ENCODE data around the gene ELOVL7. TPM values are rescaled to one million over a fixed set of nuclear protein-coding genes. Genes with fewer than 3 reads are reported as not detected.

The ELOVL7 gene
- total RNA-seq, 1 experiment from 2014 or later = 2.9 TPM

DNA sequence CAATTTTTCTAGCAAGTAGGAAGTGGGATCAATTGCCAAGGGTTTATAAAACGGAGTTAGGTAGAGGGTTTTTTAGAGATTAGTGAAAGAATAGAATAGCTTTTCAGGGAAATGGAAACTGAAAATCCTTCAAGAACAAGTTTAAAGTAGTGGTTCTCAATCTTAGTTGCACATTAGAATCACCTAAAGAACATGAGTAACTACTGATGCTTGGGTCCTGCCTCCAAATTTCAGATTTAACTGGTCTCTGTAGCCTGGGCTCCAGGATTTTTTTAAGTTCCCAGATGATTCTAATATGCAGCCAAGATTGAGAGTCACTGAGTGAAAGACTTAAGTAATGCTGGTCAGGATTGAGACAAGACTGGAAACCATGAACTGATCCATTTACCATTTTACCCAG, 20.5 kb downstream of the ELOVL7 start:
- intact Hi-C loops (cut with micrococcal nuclease; ENCODE audit: unreplicated experiment) (no loop called here), in situ Hi-C loops (cut with HindIII; ENCODE audit: low pct_unique_long_range_greater_than_20kb, low sequenced_read_pairs) (no loop called here)
- DNase-seq (ENCODE audit: low read depth, low spot score) = no peak
- no peaks in the 10 kb centered on the region for H3K27me3 ChIP-seq (ENCODE audit: control insufficient read depth, insufficient read depth, low read length)
- H3K4me1 ChIP-seq (ENCODE audit: control insufficient read depth, insufficient read depth, low read length) = no peaks in the 10 kb centered on the region
- CTCF ChIA-PET = no interaction called here
- no peaks in the 10 kb centered on the region for H3K36me3 ChIP-seq (ENCODE audit: control insufficient read depth, insufficient read depth, low read length)
- POLR2A ChIA-PET = no interaction called here
- no TSS peak for BruUV-seq (replicated peaks)
- H3K4me3 ChIP-seq (ENCODE audit: low read depth in 2 of 2, low read length in 2 of 2) = no peak overlapping the region
- TF ChIP-seq TCF7L2 (IDR thresholded peaks at IDR 0.05; ENCODE audit: low read depth, low read length) (no peak), POLR2AphosphoS5 (IDR thresholded peaks at IDR 0.05; ENCODE audit: low read depth, low read length) (no peak), SIN3A (IDR thresholded peaks at IDR 0.05; ENCODE audit: borderline replicate concordance, insufficient read depth, low read depth, low read length) (no peak)
- TF ChIP-seq, protein P1, sequence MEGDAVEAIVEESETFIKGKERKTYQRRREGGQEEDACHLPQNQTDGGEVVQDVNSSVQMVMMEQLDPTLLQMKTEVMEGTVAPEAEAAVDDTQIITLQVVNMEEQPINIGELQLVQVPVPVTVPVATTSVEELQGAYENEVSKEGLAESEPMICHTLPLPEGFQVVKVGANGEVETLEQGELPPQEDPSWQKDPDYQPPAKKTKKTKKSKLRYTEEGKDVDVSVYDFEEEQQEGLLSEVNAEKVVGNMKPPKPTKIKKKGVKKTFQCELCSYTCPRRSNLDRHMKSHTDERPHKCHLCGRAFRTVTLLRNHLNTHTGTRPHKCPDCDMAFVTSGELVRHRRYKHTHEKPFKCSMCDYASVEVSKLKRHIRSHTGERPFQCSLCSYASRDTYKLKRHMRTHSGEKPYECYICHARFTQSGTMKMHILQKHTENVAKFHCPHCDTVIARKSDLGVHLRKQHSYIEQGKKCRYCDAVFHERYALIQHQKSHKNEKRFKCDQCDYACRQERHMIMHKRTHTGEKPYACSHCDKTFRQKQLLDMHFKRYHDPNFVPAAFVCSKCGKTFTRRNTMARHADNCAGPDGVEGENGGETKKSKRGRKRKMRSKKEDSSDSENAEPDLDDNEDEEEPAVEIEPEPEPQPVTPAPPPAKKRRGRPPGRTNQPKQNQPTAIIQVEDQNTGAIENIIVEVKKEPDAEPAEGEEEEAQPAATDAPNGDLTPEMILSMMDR (IDR thresholded peaks at IDR 0.05) = no peak
- TF ChIP-seq, protein P2, sequence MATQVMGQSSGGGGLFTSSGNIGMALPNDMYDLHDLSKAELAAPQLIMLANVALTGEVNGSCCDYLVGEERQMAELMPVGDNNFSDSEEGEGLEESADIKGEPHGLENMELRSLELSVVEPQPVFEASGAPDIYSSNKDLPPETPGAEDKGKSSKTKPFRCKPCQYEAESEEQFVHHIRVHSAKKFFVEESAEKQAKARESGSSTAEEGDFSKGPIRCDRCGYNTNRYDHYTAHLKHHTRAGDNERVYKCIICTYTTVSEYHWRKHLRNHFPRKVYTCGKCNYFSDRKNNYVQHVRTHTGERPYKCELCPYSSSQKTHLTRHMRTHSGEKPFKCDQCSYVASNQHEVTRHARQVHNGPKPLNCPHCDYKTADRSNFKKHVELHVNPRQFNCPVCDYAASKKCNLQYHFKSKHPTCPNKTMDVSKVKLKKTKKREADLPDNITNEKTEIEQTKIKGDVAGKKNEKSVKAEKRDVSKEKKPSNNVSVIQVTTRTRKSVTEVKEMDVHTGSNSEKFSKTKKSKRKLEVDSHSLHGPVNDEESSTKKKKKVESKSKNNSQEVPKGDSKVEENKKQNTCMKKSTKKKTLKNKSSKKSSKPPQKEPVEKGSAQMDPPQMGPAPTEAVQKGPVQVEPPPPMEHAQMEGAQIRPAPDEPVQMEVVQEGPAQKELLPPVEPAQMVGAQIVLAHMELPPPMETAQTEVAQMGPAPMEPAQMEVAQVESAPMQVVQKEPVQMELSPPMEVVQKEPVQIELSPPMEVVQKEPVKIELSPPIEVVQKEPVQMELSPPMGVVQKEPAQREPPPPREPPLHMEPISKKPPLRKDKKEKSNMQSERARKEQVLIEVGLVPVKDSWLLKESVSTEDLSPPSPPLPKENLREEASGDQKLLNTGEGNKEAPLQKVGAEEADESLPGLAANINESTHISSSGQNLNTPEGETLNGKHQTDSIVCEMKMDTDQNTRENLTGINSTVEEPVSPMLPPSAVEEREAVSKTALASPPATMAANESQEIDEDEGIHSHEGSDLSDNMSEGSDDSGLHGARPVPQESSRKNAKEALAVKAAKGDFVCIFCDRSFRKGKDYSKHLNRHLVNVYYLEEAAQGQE (IDR thresholded peaks at IDR 0.05; ENCODE audit: insufficient read depth in 1 of 2, low read depth in 2 of 2, low read length in 1 of 2) = no peak
- no peak overlapping the region for H3K27ac ChIP-seq (ENCODE audit: low read length)
- H3K9me3 ChIP-seq (ENCODE audit: control insufficient read depth, insufficient read depth, low read depth, low read length) = no peaks in the 10 kb centered on the region
- ATAC-seq = no peak

DNA sequence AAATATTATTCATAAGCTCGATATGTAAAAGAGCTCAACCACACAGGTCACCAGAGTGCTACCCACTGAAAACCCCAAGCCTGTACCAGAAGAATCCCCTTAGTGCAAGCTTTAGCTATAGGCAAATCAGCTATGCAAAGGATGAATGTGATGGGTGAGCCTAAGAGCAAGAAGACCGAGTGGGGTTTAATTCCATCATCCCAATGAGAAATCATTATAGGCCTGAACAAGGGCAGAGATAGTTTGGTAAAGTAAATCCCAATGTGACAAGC, 21.8 kb downstream of the ELOVL7 start:
- H3K36me3 ChIP-seq (ENCODE audit: control insufficient read depth, insufficient read depth, low read length) = no peaks in the 10 kb centered on the region
- H3K4me1 ChIP-seq (ENCODE audit: control insufficient read depth, insufficient read depth, low read length) = no peaks in the 10 kb centered on the region
- no peaks in the 10 kb centered on the region for H3K27me3 ChIP-seq (ENCODE audit: control insufficient read depth, insufficient read depth, low read length)
- no peak overlapping the region for H3K4me3 ChIP-seq (ENCODE audit: low read depth in 2 of 2, low read length in 2 of 2)
- in situ Hi-C loops (cut with HindIII; ENCODE audit: low pct_unique_long_range_greater_than_20kb, low sequenced_read_pairs) = no loop called here
- no peak for TF ChIP-seq TCF7L2 (IDR thresholded peaks at IDR 0.05; ENCODE audit: low read depth, low read length)
- TF ChIP-seq, protein P2 (IDR thresholded peaks at IDR 0.05; ENCODE audit: insufficient read depth in 1 of 2, low read depth in 2 of 2, low read length in 1 of 2) = no peak
- intact Hi-C loops (cut with micrococcal nuclease; ENCODE audit: unreplicated experiment) = no loop called here
- ChIA-PET POLR2A (no interaction called here), CTCF (no interaction called here)
- no peaks in the 10 kb centered on the region for H3K9me3 ChIP-seq (ENCODE audit: control insufficient read depth, insufficient read depth, low read depth, low read length)
- DNase-seq (ENCODE audit: low read depth, low spot score) = no peak
- BruUV-seq (replicated peaks) = no TSS peak
- no peak overlapping the region for H3K27ac ChIP-seq (ENCODE audit: low read length)
- no peak for ATAC-seq
